HepG2 (cell line): Measurements from ENCODE around the gene MTA1. TPM values are rescaled to one million over a fixed set of nuclear protein-coding genes. Genes with fewer than 3 reads are reported as not detected.

Source experiments
- AHDC1 ChIP-seq: sonication (generic); formaldehyde crosslinking; IDR thresholded peaks from 2 replicates; pipeline ENCODE4 v1.5.1; 2020; ENCODE audit warnings: mild to moderate bottlenecking, missing genetic modification reagents, borderline replicate concordance
- ARID3A ChIP-seq: IDR thresholded peaks from 2 replicates; pipeline ENCODE4 v1.6.1; 2012; ENCODE audit warnings: low read depth, low read length, improper control_type of control experiment
- CHD2 ChIP-seq: IDR thresholded peaks from 2 replicates; pipeline ENCODE4 v1.6.1; 2011; ENCODE audit warnings: low read depth, low read length, improper control_type of control experiment
- HMGXB3 ChIP-seq: sonication (generic); formaldehyde crosslinking; IDR thresholded peaks from 2 replicates; pipeline ENCODE4 v1.4.0; 2020; ENCODE audit warnings: missing genetic modification reagents, borderline replicate concordance
- KDM3A ChIP-seq: IDR thresholded peaks from 2 replicates; pipeline ENCODE4 v1.6.1; 2018; ENCODE audit warnings: low read depth, missing compliant biosample characterization
- ZNF354B ChIP-seq: sonication (generic); formaldehyde crosslinking; IDR thresholded peaks from 2 replicates; pipeline ENCODE4 v1.8.0; 2022; ENCODE audit warnings: mild to moderate bottlenecking, missing genetic modification reagents
- ZNF883 ChIP-seq: sonication (generic); formaldehyde crosslinking; IDR thresholded peaks from 2 replicates; pipeline ENCODE4 v1.5.1; 2020; ENCODE audit warnings: mild to moderate bottlenecking, missing genetic modification reagents; ENCODE audit errors: not compliant biosample characterization
- polyA plus RNA-seq, 8 experiments: library from polyadenylated mRNA; depleted of rRNA in 3 of 8; stranded (reverse) in 7 of 8; unstranded in 1 of 8; fragments of >200 nt; fragmentation: Illumina TruSeq in 4 of 8; extraction: Trizol in 4 of 8; gene quantifications; 2 replicates each; pipeline versions ENCODE4 v1.2.1 to v1.2.3, GENCODE V29; 2011 to 2016; ENCODE audit warnings: low read depth in 4 of 8, missing spikeins in 1 of 8, mixed read lengths in 1 of 8; ENCODE audit not compliant: insufficient read depth in 1 of 8
- total RNA-seq, 5 experiments: library from RNA; depleted of rRNA; stranded (reverse); fragments of >200 nt; fragmentation: Illumina TruSeq; extraction: Trizol; gene quantifications; 2 replicates each; pipeline ENCODE4 v1.2.3, GENCODE V29; 2016; ENCODE audit warnings: low read depth in 1 of 5

MTA1 gene
- total and polyA plus RNA-seq, 2 of the 13 experiments (the other 11 are each of a cell fraction or from before 2014, with no cell fraction given): 35.2 to 85.8 TPM

GRCh38 chr14:105480807-105481801 lies 61.5 kb downstream of the MTA1 start (continued):
- TF ChIP-seq KDM3A (CRISPR knock-in tag) (peak; percentile 51; the same call in 1 of the 2 replicates), ZNF883 (CRISPR knock-in tag) (peak; percentile 29), AHDC1 (CRISPR knock-in tag) (no peak), CHD2 (peak; percentile 46; the same call in 1 of the 2 replicates), HMGXB3 (CRISPR knock-in tag) (no peak), ZNF354B (CRISPR knock-in tag) (no peak), ARID3A (no peak)
